D721Med (cell line): ENCODE results near the gene PLCH1.

Source experiments
- DNase-seq: peaks from one replicate; pipeline ENCODE4 v3.0.0; 2011; ENCODE audit warnings: low spot score; ENCODE audit not compliant: insufficient read length
- FAIRE-seq: peaks from 2 replicates; lab custom pipeline; 2011; peaks lifted over from hg19 to GRCh38; lab: Jason Lieb, UNC
- CTCF ChIP-seq: IDR thresholded peaks from 2 replicates; pipeline ENCODE4 v1.5.1; 2012; ENCODE audit warnings: mild to moderate bottlenecking, control low read depth; ENCODE audit not compliant: insufficient read depth; ENCODE audit errors: missing control alignments

The PLCH1 gene

DNA sequence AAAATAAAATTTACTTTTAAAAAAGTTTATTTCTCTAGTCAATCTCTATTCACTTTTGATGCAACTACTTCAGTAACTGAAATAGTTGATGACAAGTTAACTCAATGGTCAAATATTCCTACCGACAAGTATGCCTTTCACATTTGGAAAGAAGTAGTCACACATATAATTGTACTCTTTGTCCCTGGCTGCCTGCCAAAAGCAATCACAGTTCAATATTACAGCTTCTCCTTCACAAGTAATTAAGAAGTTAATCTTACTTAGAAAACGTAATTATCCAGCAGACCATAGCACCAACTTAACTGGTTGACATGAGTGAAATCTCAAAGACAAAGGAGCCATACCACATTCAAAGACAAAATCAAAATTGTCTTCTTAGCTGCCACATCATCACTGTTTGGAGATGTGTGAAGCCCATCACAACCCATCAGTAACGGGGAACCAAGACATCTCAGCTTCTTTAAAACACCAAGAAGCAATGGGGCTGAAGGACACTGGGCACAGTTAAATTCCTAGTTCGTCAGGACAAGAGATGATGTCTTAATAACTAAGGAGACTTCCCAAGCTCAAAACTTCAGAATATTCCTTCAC is 86.1 kb downstream of the PLCH1 start:
- FAIRE-seq (no peak), DNase-seq (no peak)
- TF ChIP-seq CTCF, result no peak

DNA sequence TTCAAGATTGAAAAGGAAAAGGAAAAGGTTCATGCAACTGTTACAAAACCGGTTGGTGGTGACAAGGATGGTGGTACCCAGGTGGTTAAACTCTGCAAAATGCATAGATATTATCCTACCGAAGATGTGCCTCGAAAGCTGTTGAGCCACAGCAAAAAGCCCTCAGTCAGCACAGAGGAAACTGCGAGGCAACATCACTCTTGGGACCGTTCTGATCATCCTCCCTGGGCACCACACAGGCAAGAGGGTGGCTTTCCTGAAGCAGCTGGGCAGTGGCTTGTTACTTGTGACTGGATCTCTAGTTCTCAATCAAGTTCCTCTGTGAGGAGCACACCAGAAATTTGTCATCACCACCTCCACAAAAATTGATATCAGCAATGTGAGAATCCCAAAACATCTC is 86.9 kb downstream of the PLCH1 start:
- FAIRE-seq (no peak), DNase-seq (no peak)
- TF ChIP-seq CTCF, result no peak

DNA sequence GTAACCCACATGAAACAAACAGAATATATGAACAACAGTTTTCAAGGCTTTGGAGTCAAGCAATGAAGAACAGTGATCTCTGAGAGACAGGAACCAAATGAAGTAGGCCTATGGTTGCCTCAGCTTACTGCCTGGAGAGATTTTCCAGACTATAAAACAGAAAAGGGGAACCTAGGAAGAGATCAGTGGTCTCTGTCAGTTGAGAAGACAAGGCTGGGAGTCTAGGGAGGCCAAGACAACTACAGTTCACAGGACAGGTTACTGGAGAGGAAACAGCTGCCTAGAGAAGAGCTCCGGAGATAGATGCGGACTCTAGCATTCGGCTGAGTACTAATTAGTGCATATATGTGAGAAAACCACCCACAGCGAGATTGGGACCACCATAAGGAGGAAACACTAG is 87.7 kb downstream of the PLCH1 start:
- FAIRE-seq (no peak), DNase-seq (no peak)
- no peak for TF ChIP-seq CTCF

GRCh38 chr3:155656466-155656865 is 88.4 kb downstream of the PLCH1 start:
- FAIRE-seq (no peak), DNase-seq (no peak)
- no peak for TF ChIP-seq CTCF

DNA sequence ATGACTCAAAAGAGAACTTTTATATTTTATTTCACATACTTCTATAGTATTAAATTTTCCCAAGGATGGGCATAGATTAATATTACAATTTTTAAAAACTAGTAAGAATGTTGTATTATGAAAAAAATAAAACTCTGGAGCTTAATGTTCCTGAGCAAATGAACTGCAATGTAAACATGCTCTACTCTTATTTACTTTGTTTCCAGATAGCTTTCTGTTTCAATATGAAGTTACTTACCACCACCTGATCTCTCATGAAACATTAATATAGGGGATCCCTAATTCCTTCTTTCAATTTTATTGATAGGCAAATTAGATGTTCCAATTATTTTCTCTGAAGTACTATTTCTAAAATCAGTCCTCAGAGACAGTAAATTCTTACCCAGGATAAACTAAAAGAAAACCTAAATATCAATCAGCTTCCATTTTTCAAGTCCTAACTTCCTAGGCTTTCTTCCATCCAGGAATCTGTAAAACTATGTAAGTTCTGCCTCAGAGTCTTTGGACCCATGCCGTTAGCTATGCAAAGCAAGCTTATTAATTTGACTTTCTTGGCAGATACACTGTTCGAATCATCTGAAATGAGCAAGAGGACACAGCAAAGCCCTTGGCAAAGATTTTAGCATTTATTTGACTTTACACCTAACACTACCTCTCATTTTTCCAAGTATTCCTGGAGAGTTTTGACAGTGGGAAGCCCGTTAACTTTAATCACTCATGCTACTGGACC is 93.2 kb downstream of the PLCH1 start:
- no peak for TF ChIP-seq CTCF
- FAIRE-seq, result no peak

GRCh38 chr3:155648013-155648591 is 96.8 kb downstream of the PLCH1 start:
- DNase-seq (no peak), FAIRE-seq (no peak)
- no peak for TF ChIP-seq CTCF

More for the DNA sequence above, 93.2 kb downstream of the PLCH1 start:
- no peak for DNase-seq

GRCh38 chr3:155647206-155647605 is 97.7 kb downstream of the PLCH1 start:
- no peak for TF ChIP-seq CTCF
- FAIRE-seq (no peak), DNase-seq (no peak)
